Testis (tissue), 3 donors: ENCODE measurements around the gene NUDT14. TPM values are rescaled to one million over a fixed set of nuclear protein-coding genes. Genes with fewer than 3 reads are reported as not detected.

ENCODE experiments used
- DNase-seq: peaks from one replicate; pipeline ENCODE4 v3.0.0-alpha.2; 2019
- H3K27ac ChIP-seq, 2 donors: fragments of 200-600 bp; sonication (generic); one replicate each; pipeline ENCODE4 v1.5.1; 2019
- H3K27me3 ChIP-seq: fragments of 200-600 bp; sonication (generic); one replicate; pipeline ENCODE4 v1.5.1; 2019
- H3K36me3 ChIP-seq: fragments of 200-600 bp; sonication (generic); one replicate; pipeline ENCODE4 v1.5.1; 2017; ENCODE audit warnings: low read depth; ENCODE audit errors: missing control alignments
- H3K4me1 ChIP-seq: fragments of 200-600 bp; sonication (generic); one replicate; pipeline ENCODE4 v1.5.1; 2019
- H3K4me3 ChIP-seq, 2 donors: fragments of 200-600 bp; sonication (generic); one replicate each; pipeline ENCODE4 v1.5.1; 2017 to 2019
- H3K9me3 ChIP-seq: fragments of 200-600 bp; sonication (generic); one replicate; pipeline ENCODE4 v1.5.1; 2017
- POLR2A ChIP-seq: fragments of 450-650 bp; IDR thresholded peaks from one replicate; pipeline ENCODE4 v1.6.1; 2017; ENCODE audit warnings: antibody characterized with exemption, mild to moderate bottlenecking, moderate library complexity
- WGBS, 2 donors: methylation state at CpG; one replicate each; pipeline ENCODE4 v1.1.5; 2018; 5-methylcytosine and 5-hydroxymethylcytosine counted together
- intact Hi-C: fragments of 100-400 bp; cut with DNase I; formaldehyde crosslinking; loops from one replicate; pipeline ENCODE4 v1.15.1; 2023; ENCODE audit warnings: low total_unique reads
- microRNA-seq, 2 donors: library from miRNA; unstranded; fragments of <30 nt; microRNA quantifications; one replicate each; pipeline ENCODE4, GENCODE V29; 2016; ENCODE audit warnings: borderline number of aligned reads in 2 of 2, borderline replicate concordance in 1 of 2
- polyA plus RNA-seq: library from polyadenylated mRNA; stranded (reverse); fragments of 350-450 nt; fragmentation: Illumina TruSeq; extraction: RNeasy Lipid Tissue Mini Kit (QIAGEN cat#74804); gene quantifications from one replicate; pipeline ENCODE4 v1.2.3, GENCODE V29; 2014; ENCODE audit warnings: low read depth, low replicate concordance; ENCODE audit not compliant: insufficient read depth
- small RNA-seq, 2 donors: library from RNA; depleted of rRNA; stranded (forward); fragments of <200 nt; gene quantifications; one replicate each; pipeline ENCODE3, GENCODE V24; 2016
- total RNA-seq, 2 donors: library from RNA; depleted of rRNA; stranded (reverse); fragments of >200 nt; gene quantifications; one replicate each; pipeline ENCODE4 v1.2.3, GENCODE V29; 2016
- TF ChIP-seq, protein P1 (sequence below), 3 experiments: fragments of 450-650 bp in 2 of 3; fragments of 200-600 bp in 1 of 3; sonication (generic) in 1 of 3; IDR thresholded peaks; one replicate each; pipeline ENCODE4 v1.5.1; 2016 to 2019; ENCODE audit warnings: antibody characterized with exemption in 3 of 3, mild to moderate bottlenecking in 2 of 3, moderate library complexity in 1 of 3

NUDT14 gene
- total and polyA plus RNA-seq, 3 donors from 2014 or later, result 22.0 to 40.0 (median 28.1) TPM

- Histone ChIP-seq H3K27ac (no peak overlapping the region), H3K4me1 (no peaks in the 10 kb centered on the region), H3K36me3 (no peaks in the 10 kb centered on the region), H3K9me3 (no peaks in the 10 kb centered on the region), H3K4me3 (no peak overlapping the region), H3K27me3 (no peaks in the 10 kb centered on the region)
- WGBS, 2 donors, result 71 to 77% methylated on average over 17 of the region's 17 CpGs
- no peak for TF ChIP-seq POLR2A
- TF ChIP-seq, protein P1, sequence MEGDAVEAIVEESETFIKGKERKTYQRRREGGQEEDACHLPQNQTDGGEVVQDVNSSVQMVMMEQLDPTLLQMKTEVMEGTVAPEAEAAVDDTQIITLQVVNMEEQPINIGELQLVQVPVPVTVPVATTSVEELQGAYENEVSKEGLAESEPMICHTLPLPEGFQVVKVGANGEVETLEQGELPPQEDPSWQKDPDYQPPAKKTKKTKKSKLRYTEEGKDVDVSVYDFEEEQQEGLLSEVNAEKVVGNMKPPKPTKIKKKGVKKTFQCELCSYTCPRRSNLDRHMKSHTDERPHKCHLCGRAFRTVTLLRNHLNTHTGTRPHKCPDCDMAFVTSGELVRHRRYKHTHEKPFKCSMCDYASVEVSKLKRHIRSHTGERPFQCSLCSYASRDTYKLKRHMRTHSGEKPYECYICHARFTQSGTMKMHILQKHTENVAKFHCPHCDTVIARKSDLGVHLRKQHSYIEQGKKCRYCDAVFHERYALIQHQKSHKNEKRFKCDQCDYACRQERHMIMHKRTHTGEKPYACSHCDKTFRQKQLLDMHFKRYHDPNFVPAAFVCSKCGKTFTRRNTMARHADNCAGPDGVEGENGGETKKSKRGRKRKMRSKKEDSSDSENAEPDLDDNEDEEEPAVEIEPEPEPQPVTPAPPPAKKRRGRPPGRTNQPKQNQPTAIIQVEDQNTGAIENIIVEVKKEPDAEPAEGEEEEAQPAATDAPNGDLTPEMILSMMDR (IDR thresholded peaks at IDR 0.05), result no peak
- peak; percentile 7 for DNase-seq
- intact Hi-C loops, result no loop called here
Measured at GRCh38 chr14:105123981-105124765, 56.9 kb downstream of the NUDT14 start.

DNA sequence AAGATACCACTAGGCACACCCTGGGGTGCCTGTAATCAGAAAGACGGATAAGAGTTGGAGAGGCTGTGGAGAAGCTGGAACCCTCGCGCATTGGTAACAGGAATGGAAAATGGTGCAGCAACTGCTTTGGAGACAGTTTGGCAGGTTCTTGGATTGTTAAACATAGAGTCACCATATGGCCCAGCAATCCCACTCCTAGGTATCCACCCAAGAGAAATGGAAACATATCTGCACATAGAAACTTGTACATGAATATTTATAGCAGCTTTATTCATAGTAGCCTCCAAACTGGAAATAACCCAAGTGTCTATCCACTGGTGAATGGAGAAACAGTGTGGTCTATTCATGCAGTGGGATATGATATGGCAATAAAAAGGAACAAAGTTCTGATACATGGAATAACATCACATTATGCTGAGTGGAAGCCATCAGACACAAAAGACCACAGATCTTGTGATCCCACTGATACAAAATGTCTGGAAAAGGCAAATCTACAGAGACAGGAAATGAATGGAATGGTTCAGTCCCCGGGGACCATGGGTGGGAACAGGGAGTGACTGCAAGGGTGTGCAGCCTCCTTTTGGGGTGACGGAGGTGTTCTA is 57.9 kb downstream of the NUDT14 start:
- Histone ChIP-seq H3K36me3 (no peaks in the 10 kb centered on the region), H3K27ac (no peak overlapping the region), H3K27me3 (no peaks in the 10 kb centered on the region), H3K4me1 (no peaks in the 10 kb centered on the region), H3K9me3 (no peaks in the 10 kb centered on the region), H3K4me3 (no peak overlapping the region)
- DNase-seq, result no peak
- TF ChIP-seq POLR2A, result no peak
- TF ChIP-seq, protein P1 (IDR thresholded peaks at IDR 0.05), result no peak
- WGBS, 2 donors, result 90 to 91% methylated on average over 5 of the region's 5 CpGs
- intact Hi-C loops, result no loop called here

Small RNAs within 50 kb of the gene (microRNA-seq; reads per million reads assigned to microRNA genes)
- 0 to 0.69 reads per million in 2 donors for gene MIR6765

Small RNAs within 50 kb of the gene (small RNA-seq; reads per million reads assigned to genes)
- gene MIR6765, result 0 reads per million in 2 donors

Other genes starting within 250 kb of the NUDT14 start
- 10 to 100 TPM; 10.8 to 12.8 TPM for gene AHNAK2, start 202.9 kb downstream of the NUDT14 start, total RNA-seq
- gene AHNAK2, start 202.9 kb downstream of the NUDT14 start, polyA plus RNA-seq, result 15.1 TPM
- gene CLBA1, start 195.5 kb downstream of the NUDT14 start, total RNA-seq, result 10 to 100 TPM; 27.6 to 53.9 TPM
- 47.6 TPM for gene CLBA1, start 195.5 kb downstream of the NUDT14 start, polyA plus RNA-seq
- 10 to 100 TPM; 26.2 to 27.5 TPM for gene CDCA4, start 160.2 kb downstream of the NUDT14 start, total RNA-seq
- gene CDCA4, start 160.2 kb downstream of the NUDT14 start, polyA plus RNA-seq, result 18.3 TPM
- gene GPR132, start 115.9 kb downstream of the NUDT14 start, total RNA-seq, result 1 to 10 TPM; 2.0 to 2.5 TPM
- gene GPR132, start 115.9 kb downstream of the NUDT14 start, polyA plus RNA-seq, result 1.2 TPM
- 10 to 100 TPM; 20.4 to 21.3 TPM for gene JAG2, start 12.5 kb downstream of the NUDT14 start, total RNA-seq
- 12.9 TPM for gene JAG2, start 12.5 kb downstream of the NUDT14 start, polyA plus RNA-seq
- gene BTBD6, start 67.2 kb upstream of the NUDT14 start, total RNA-seq, result 10 to 100 TPM; 84.1 to 97.6 TPM
- gene BTBD6, start 67.2 kb upstream of the NUDT14 start, polyA plus RNA-seq, result 120 TPM
- 100 to 1,000 TPM in 1 of 2 donors, 10 to 100 TPM in 1; 95.3 to 112 TPM for gene BRF1, start 119.7 kb upstream of the NUDT14 start, total RNA-seq
- gene BRF1, start 119.7 kb upstream of the NUDT14 start, polyA plus RNA-seq, result 30.3 TPM
- 100 to 1,000 TPM; 167 to 174 TPM for gene PACS2, start 133.4 kb upstream of the NUDT14 start, total RNA-seq
- gene PACS2, start 133.4 kb upstream of the NUDT14 start, polyA plus RNA-seq, result 99.2 TPM
- gene TEX22, start 217.2 kb upstream of the NUDT14 start, total RNA-seq, result 1 to 10 TPM; 5.2 to 6.6 TPM
- 21.5 TPM for gene TEX22, start 217.2 kb upstream of the NUDT14 start, polyA plus RNA-seq
- gene MTA1, start 238.5 kb upstream of the NUDT14 start, total RNA-seq, result 100 to 1,000 TPM; 118 to 120 TPM
- 135 TPM for gene MTA1, start 238.5 kb upstream of the NUDT14 start, polyA plus RNA-seq